Stimulated activated CD4-positive, alpha-beta T cell treated with anti-CD3 and anti-CD28 coated beads, Interleukin-1b, Interleukin-23, amount 100 ng/mL, for 1 hour (primary cell): Measurements from ENCODE around the gene ONECUT3.

ENCODE experiments used
- DNase-seq, 2 donors: peaks; one replicate each; pipeline ENCODE4 v3.0.0-alpha.2; 2020; ENCODE audit warnings: low read depth in 2 of 2

The ONECUT3 gene

GRCh38 chr19:1814833-1815604 is 61.7 kb downstream of the ONECUT3 start:
- no peak for DNase-seq

GRCh38 chr19:1815605-1816529 is 62.6 kb downstream of the ONECUT3 start:
- DNase-seq = no peak

- DNase-seq = no peak
Observed at GRCh38 chr19:1816530-1817298, 63.4 kb downstream of the ONECUT3 start.

- DNase-seq = no peak
Observed at GRCh38 chr19:1817553-1818179, 64.4 kb downstream of the ONECUT3 start.

- DNase-seq = no peak
Observed at GRCh38 chr19:1818549-1819195, 65.4 kb downstream of the ONECUT3 start.

- DNase-seq = no peak
Observed at GRCh38 chr19:1819341-1820255, 66.3 kb downstream of the ONECUT3 start.

GRCh38 chr19:1822210-1822609 is 68.9 kb downstream of the ONECUT3 start:
- DNase-seq = no peak

GRCh38 chr19:1823020-1823419 is 69.7 kb downstream of the ONECUT3 start:
- no peak for DNase-seq

- no peak for DNase-seq
Observed at GRCh38 chr19:1823539-1824251, 70.4 kb downstream of the ONECUT3 start.

- DNase-seq = no peak
Observed at GRCh38 chr19:1824252-1824622, 70.9 kb downstream of the ONECUT3 start.

GRCh38 chr19:1825909-1826556 is 72.7 kb downstream of the ONECUT3 start:
- DNase-seq = peak; percentile 59 to 63

- no peak for DNase-seq
Observed at GRCh38 chr19:1826557-1827521, 73.5 kb downstream of the ONECUT3 start.

GRCh38 chr19:1827566-1828278 is 74.4 kb downstream of the ONECUT3 start:
- no peak for DNase-seq

- DNase-seq = no peak
Observed at GRCh38 chr19:1828279-1829238, 75.3 kb downstream of the ONECUT3 start.

GRCh38 chr19:1829958-1830357 is 76.7 kb downstream of the ONECUT3 start:
- DNase-seq = no peak

- no peak for DNase-seq
Observed at GRCh38 chr19:1830568-1830967, 77.3 kb downstream of the ONECUT3 start.
